WTC11 (cell line): Measurements from ENCODE around the gene CDH12. TPM values are rescaled to one million over a fixed set of nuclear protein-coding genes. Genes with fewer than 3 reads are reported as not detected.

ENCODE experiments used
- ATAC-seq: fragments of 200-7000 bp; cut with Tn5 transposase; 2 replicates; pipeline ENCODE4 v1.10.0; 2021; ENCODE audit warnings: mild to moderate bottlenecking, moderate library complexity
- CTCF ChIA-PET: fragments of 300-600 bp; sonication (Branson Sonifier 250); formaldehyde crosslinking; loops from one replicate; lab custom pipeline; 2021; ENCODE audit warnings: antibody characterized with exemption; lab: Charles Lee
- POLR2A ChIA-PET: fragments of 350-600 bp; sonication (Branson Sonifier 250); formaldehyde crosslinking; loops from one replicate; lab custom pipeline; 2021; ENCODE audit warnings: antibody characterized with exemption; lab: Charles Lee
- DNase-seq: peaks from one replicate; pipeline ENCODE4 v3.0.0; 2021; ENCODE audit warnings: low spot score
- H3K27ac Mint-ChIP-seq: 2 replicates; pipeline ENCODE4 v1.8.0; 2021; ENCODE audit warnings: mixed read lengths
- H3K27me3 Mint-ChIP-seq: 2 replicates; pipeline ENCODE4 v1.8.0; 2021; ENCODE audit warnings: low read depth, mild to moderate bottlenecking, moderate library complexity, mixed read lengths
- H3K36me3 Mint-ChIP-seq: 2 replicates; pipeline ENCODE4 v1.8.0; 2021; ENCODE audit warnings: mixed read lengths
- H3K4me1 Mint-ChIP-seq: 2 replicates; pipeline ENCODE4 v1.8.0; 2022; ENCODE audit warnings: mixed read lengths
- H3K4me3 Mint-ChIP-seq: 2 replicates; pipeline ENCODE4 v1.8.0; 2021; ENCODE audit warnings: mild to moderate bottlenecking, moderate library complexity, mixed read lengths
- H3K9me3 Mint-ChIP-seq: 2 replicates; pipeline ENCODE4 v1.8.0; 2021; ENCODE audit warnings: mixed read lengths
- ARID4B ChIP-seq: sonication (generic); formaldehyde crosslinking; IDR thresholded peaks from 2 replicates; pipeline ENCODE4 v1.8.0; 2023; ENCODE audit warnings: missing genetic modification reagents, mild to moderate bottlenecking, borderline replicate concordance
- ATF1 ChIP-seq: sonication (generic); formaldehyde crosslinking; IDR thresholded peaks from 2 replicates; pipeline ENCODE4 v1.8.1; 2023; ENCODE audit warnings: mild to moderate bottlenecking, moderate library complexity, missing genetic modification reagents
- ATF2 ChIP-seq: sonication (generic); formaldehyde crosslinking; IDR thresholded peaks from 2 replicates; pipeline ENCODE4 v1.8.1; 2022; ENCODE audit warnings: low read depth, missing genetic modification reagents, borderline replicate concordance
- CDX4 ChIP-seq: fragments of 250-450 bp; sonication (Bioruptor Pico); IDR thresholded peaks from 2 replicates; pipeline ENCODE4 v1.9.0; 2021; ENCODE audit warnings: moderate library complexity, mild to moderate bottlenecking, inconsistent platforms, borderline replicate concordance
- CREB1 ChIP-seq: sonication (generic); formaldehyde crosslinking; IDR thresholded peaks from 2 replicates; pipeline ENCODE4 v1.8.0; 2023; ENCODE audit warnings: mild to moderate bottlenecking, missing genetic modification reagents
- E2F4 ChIP-seq: sonication (generic); formaldehyde crosslinking; IDR thresholded peaks from 2 replicates; pipeline ENCODE4 v1.8.1; 2022; ENCODE audit warnings: low read depth, mild to moderate bottlenecking, moderate library complexity, missing genetic modification reagents, borderline replicate concordance
- ERG ChIP-seq: fragments of 250-450 bp; sonication (Bioruptor Pico); IDR thresholded peaks from 2 replicates; pipeline ENCODE4 v1.8.0; 2021; ENCODE audit warnings: mild to moderate bottlenecking
- FOXP1 ChIP-seq: sonication (generic); formaldehyde crosslinking; IDR thresholded peaks from 2 replicates; pipeline ENCODE4 v1.8.0; 2022; ENCODE audit warnings: missing genetic modification reagents, mild to moderate bottlenecking, moderate library complexity, borderline replicate concordance
- FOXP4 ChIP-seq: sonication (generic); formaldehyde crosslinking; IDR thresholded peaks from 2 replicates; pipeline ENCODE4 v1.8.0; 2022; ENCODE audit warnings: mild to moderate bottlenecking, missing genetic modification reagents
- MAX ChIP-seq: sonication (generic); formaldehyde crosslinking; IDR thresholded peaks from 2 replicates; pipeline ENCODE4 v1.8.0; 2022; ENCODE audit warnings: mild to moderate bottlenecking, missing genetic modification reagents
- MYBL2 ChIP-seq: sonication (generic); formaldehyde crosslinking; IDR thresholded peaks from 2 replicates; pipeline ENCODE4 v1.8.1; 2023; ENCODE audit warnings: mild to moderate bottlenecking, moderate library complexity, missing genetic modification reagents
- NR1H2 ChIP-seq: sonication (generic); formaldehyde crosslinking; IDR thresholded peaks from 2 replicates; pipeline ENCODE4 v1.9.0; 2021; ENCODE audit warnings: mild to moderate bottlenecking, moderate library complexity, missing genetic modification reagents
- RELA ChIP-seq: sonication (generic); formaldehyde crosslinking; IDR thresholded peaks from 2 replicates; pipeline ENCODE4 v1.8.1; 2022; ENCODE audit warnings: missing genetic modification reagents, mild to moderate bottlenecking, borderline replicate concordance
- RORB ChIP-seq: fragments of 250-450 bp; sonication (Bioruptor Pico); IDR thresholded peaks from 2 replicates; pipeline ENCODE4 v1.9.0; 2021; ENCODE audit warnings: mild to moderate bottlenecking
- SP1 ChIP-seq: sonication (generic); formaldehyde crosslinking; conservative IDR thresholded peaks from 2 replicates; pipeline ENCODE4 v1.8.1; 2022; ENCODE audit warnings: missing genetic modification reagents
- ZNF396 ChIP-seq: fragments of 250-450 bp; sonication (Bioruptor Pico); IDR thresholded peaks from 2 replicates; pipeline ENCODE4 v1.8.0; 2021; ENCODE audit warnings: mild to moderate bottlenecking, moderate library complexity, borderline replicate concordance
- ZNF416 ChIP-seq: fragments of 250-450 bp; sonication (Bioruptor Pico); IDR thresholded peaks from 2 replicates; pipeline ENCODE4 v1.9.0; 2021; ENCODE audit warnings: mild to moderate bottlenecking, inconsistent platforms
- ZNF671 ChIP-seq: fragments of 250-450 bp; sonication (Bioruptor Pico); IDR thresholded peaks from 2 replicates; pipeline ENCODE4 v1.8.0; 2021; ENCODE audit warnings: mild to moderate bottlenecking
- ZSCAN18 ChIP-seq: fragments of 250-450 bp; sonication (Bioruptor Pico); IDR thresholded peaks from 2 replicates; pipeline ENCODE4 v2.1.2; 2022; ENCODE audit warnings: mild to moderate bottlenecking, moderate library complexity
- total RNA-seq: library from RNA; stranded (reverse); gene quantifications from 3 replicates; pipeline ENCODE4 v1.2.3, GENCODE V29; 2021

Gene CDH12
- total RNA-seq, 1 experiment from 2014 or later = not detected

- POLR2A ChIA-PET = no interaction called here
Measured at GRCh38 chr5:22505891-22506290, 347.3 kb downstream of the CDH12 start.

GRCh38 chr5:22504411-22504810 lies 348.7 kb downstream of the CDH12 start:
- Mint-ChIP-seq H3K4me1 (peaks cover 12% of the 10 kb centered on the region; the same call in 1 of the 2 replicates), H3K27ac (no peak overlapping the region), H3K27me3 (no peaks in the 10 kb centered on the region), H3K36me3 (peaks cover 11% of the 10 kb centered on the region), H3K4me3 (no peak overlapping the region), H3K9me3 (peaks cover 27% of the 10 kb centered on the region)
- DNase-seq (no peak), ATAC-seq (no peak)
- CTCF ChIA-PET = no interaction called here
- POLR2A ChIA-PET = no interaction called here
- TF ChIP-seq RORB (CRISPR knock-in tag) = no peak
- TF ChIP-seq CREB1 (CRISPR knock-in tag) = no peak
- no peak for TF ChIP-seq ZSCAN18 (CRISPR knock-in tag)
- no peak for TF ChIP-seq MYBL2 (CRISPR knock-in tag)
- TF ChIP-seq ZNF671 = no peak
- no peak for TF ChIP-seq ARID4B (CRISPR knock-in tag)
- TF ChIP-seq E2F4 (CRISPR knock-in tag) = no peak
- TF ChIP-seq ZNF396 (CRISPR knock-in tag) = no peak
- TF ChIP-seq MAX (CRISPR knock-in tag) = no peak
- no peak for TF ChIP-seq SP1 (CRISPR knock-in tag)
- TF ChIP-seq ATF1 (CRISPR knock-in tag) = no peak

More at GRCh38 chr5:22505891-22506290, 347.3 kb downstream of the CDH12 start:
- DNase-seq = no peak
- no peaks in the 10 kb centered on the region for H3K27me3 Mint-ChIP-seq
- no peak for ATAC-seq
- peaks cover 22% of the 10 kb centered on the region for H3K9me3 Mint-ChIP-seq
- CTCF ChIA-PET = no interaction called here
- peaks cover 11% of the 10 kb centered on the region for H3K36me3 Mint-ChIP-seq
- no peak overlapping the region for H3K27ac Mint-ChIP-seq
- no peak overlapping the region for H3K4me3 Mint-ChIP-seq
- peaks cover 12% of the 10 kb centered on the region; the same call in 1 of the 2 replicates for H3K4me1 Mint-ChIP-seq
- TF ChIP-seq NR1H2 (CRISPR knock-in tag) (no peak), CDX4 (CRISPR knock-in tag) (no peak), ERG (CRISPR knock-in tag) (no peak), ATF2 (CRISPR knock-in tag) (no peak), FOXP4 (no peak), RELA (CRISPR knock-in tag) (no peak), ZNF416 (CRISPR knock-in tag) (no peak), FOXP1 (CRISPR knock-in tag) (no peak)
- TF ChIP-seq, all 79 proteins: peak for 0
